ENCODE measurements around the gene OGT.

- TF ChIP-seq CTCF (IDR thresholded peaks at IDR 0.05) (no peak), POLR2A (IDR thresholded peaks at IDR 0.05) (no peak)
These were observed 84.8 kb downstream of the OGT start for GRCh38 chrX:71617742-71618141.
